Tibial artery (tissue), 4 donors: ENCODE data around the gene SYNGR3.

Experiments
- DNase-seq, 2 donors: peaks; one replicate each; pipeline ENCODE4 v3.0.0-alpha.2; 2019
- H3K27ac ChIP-seq, 2 donors: fragments of 200-600 bp; sonication (generic) in 1 of 2; 1 replicate in 1 of 2; 2 replicates in 1 of 2; pipeline ENCODE4 v1.5.1; 2018 to 2019; ENCODE audit warnings: mild to moderate bottlenecking in 1 of 2
- H3K27me3 ChIP-seq, 2 donors: fragments of 200-600 bp; sonication (generic) in 1 of 2; one replicate each; pipeline versions ENCODE4 v1.5.1 to v1.6.0; 2016 to 2019
- H3K36me3 ChIP-seq, 3 donors: fragments of 200-600 bp; sonication (generic) in 2 of 3; one replicate each; pipeline ENCODE4 v1.5.1; 2016 to 2019; ENCODE audit warnings: mild to moderate bottlenecking in 2 of 3
- H3K4me1 ChIP-seq, 4 donors: fragments of 200-600 bp; sonication (generic) in 2 of 4; 1 replicate in 3 of 4; 2 replicates in 1 of 4; pipeline ENCODE4 v1.5.1; 2016 to 2019
- H3K4me3 ChIP-seq, 2 donors: fragments of 200-600 bp; sonication (generic) in 1 of 2; 1 replicate in 1 of 2; 2 replicates in 1 of 2; pipeline ENCODE4 v1.5.1; 2018 to 2019; ENCODE audit warnings: mild to moderate bottlenecking in 2 of 2
- H3K9me3 ChIP-seq, 3 donors: fragments of 200-600 bp; sonication (generic) in 1 of 3; one replicate each; pipeline ENCODE4 v1.5.1; 2016 to 2019
- CTCF ChIP-seq, 2 experiments: fragments of 200-600 bp in 1 of 2; fragments of 450-650 bp in 1 of 2; IDR thresholded peaks; one replicate each; pipeline ENCODE4 v1.5.1; 2017 to 2019; ENCODE audit warnings: antibody characterized with exemption in 2 of 2, mild to moderate bottlenecking in 1 of 2, moderate library complexity in 1 of 2
- intact Hi-C: fragments of 100-400 bp; cut with DNase I; formaldehyde crosslinking; loops from one replicate; pipeline ENCODE4 v1.15.0; 2023; ENCODE audit warnings: low total_unique reads

SYNGR3 gene

GRCh38 chr16:1974157-1975070, 15.4 kb upstream of the SYNGR3 start:
- Histone ChIP-seq H3K4me1 (peaks cover 0 to 41% (median 26%) of the 10 kb centered on the region in 4 donors), H3K27me3 (peaks cover 0 to 60% of the 10 kb centered on the region in 2 donors), H3K9me3 (no peaks in the 10 kb centered on the region), H3K27ac (no peak overlapping the region), H3K4me3 (no peak overlapping the region), H3K36me3 (peaks cover 50 to 55% (median 52%) of the 10 kb centered on the region in 3 donors)
- TF ChIP-seq CTCF (IDR thresholded peaks at IDR 0.05) = no peak
- intact Hi-C loops = loop anchor here (5.0 kb wide), 1 partner anchor 362 kb away; the partner anchor contains the start of genes CRAMP1 and IFT140
- DNase-seq = no peak

- TF ChIP-seq CTCF (IDR thresholded peaks at IDR 0.05) = no peak
- Histone ChIP-seq H3K27ac (no peak overlapping the region), H3K4me3 (no peak overlapping the region), H3K9me3 (no peaks in the 10 kb centered on the region), H3K36me3 (peaks cover 50 to 55% (median 52%) of the 10 kb centered on the region in 3 donors), H3K4me1 (peaks cover 0 to 49% (median 31%) of the 10 kb centered on the region in 4 donors), H3K27me3 (peaks cover 0 to 72% of the 10 kb centered on the region in 2 donors)
- DNase-seq = no peak
- intact Hi-C loops = no loop called here
Measured at GRCh38 chr16:1975432-1976215, 14.1 kb upstream of the SYNGR3 start.

- Histone ChIP-seq H3K36me3 (peaks cover 50 to 55% (median 52%) of the 10 kb centered on the region in 3 donors), H3K4me3 (no peak overlapping the region), H3K27me3 (peaks cover 0 to 78% of the 10 kb centered on the region in 2 donors), H3K9me3 (no peaks in the 10 kb centered on the region), H3K27ac (no peak overlapping the region), H3K4me1 (peaks cover 0 to 49% (median 29%) of the 10 kb centered on the region in 4 donors)
- no peak for DNase-seq
- no peak for TF ChIP-seq CTCF (IDR thresholded peaks at IDR 0.05)
- intact Hi-C loops = no loop called here
Measured at GRCh38 chr16:1976216-1976520, 13.6 kb upstream of the SYNGR3 start.

DNA sequence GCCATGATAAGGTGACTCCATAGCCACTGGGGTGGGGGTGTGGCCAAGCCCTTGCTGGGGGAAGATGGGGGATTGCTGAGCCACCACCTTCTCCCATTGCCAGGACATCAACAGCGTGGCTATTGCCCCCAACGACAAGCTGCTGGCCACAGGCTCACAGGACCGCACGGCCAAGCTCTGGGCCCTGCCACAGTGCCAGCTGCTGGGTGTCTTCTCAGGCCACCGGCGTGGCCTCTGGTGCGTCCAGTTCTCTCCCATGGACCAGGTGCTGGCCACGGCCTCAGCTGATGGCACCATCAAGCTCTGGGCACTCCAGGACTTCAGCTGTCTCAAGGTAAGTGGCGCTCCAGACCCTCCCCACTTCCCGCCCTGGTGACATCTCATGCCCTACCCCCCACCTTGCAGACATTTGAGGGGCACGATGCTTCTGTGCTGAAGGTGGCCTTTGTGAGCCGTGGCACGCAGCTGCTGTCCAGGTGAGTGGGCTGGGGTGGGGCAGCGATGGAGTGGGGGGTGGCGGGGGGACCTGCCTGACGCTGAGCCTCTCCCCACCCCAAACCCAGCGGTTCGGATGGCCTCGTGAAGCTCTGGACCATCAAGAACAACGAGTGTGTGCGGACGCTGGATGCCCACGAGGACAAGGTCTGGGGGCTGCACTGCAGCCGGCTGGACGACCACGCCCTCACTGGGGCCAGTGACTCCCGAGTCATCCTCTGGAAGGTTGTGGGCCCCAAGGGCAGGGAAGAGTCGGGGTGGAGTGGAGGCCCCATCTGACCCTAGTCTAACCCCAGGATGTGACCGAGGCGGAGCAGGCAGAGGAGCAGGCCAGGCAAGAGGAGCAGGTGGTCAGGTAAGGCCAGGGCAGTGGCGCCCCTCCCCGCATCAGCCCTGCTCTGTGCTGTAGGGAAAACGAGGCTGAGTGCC, 12.6 kb upstream of the SYNGR3 start:
- peaks cover 0 to 85% of the 10 kb centered on the region in 2 donors for H3K27me3 ChIP-seq
- peaks cover 0 to 47% (median 27%) of the 10 kb centered on the region in 4 donors for H3K4me1 ChIP-seq
- no peaks in the 10 kb centered on the region for H3K9me3 ChIP-seq
- peaks cover 50 to 55% (median 52%) of the 10 kb centered on the region in 3 donors for H3K36me3 ChIP-seq
- no peak overlapping the region for H3K27ac ChIP-seq
- intact Hi-C loops = no loop called here
- no peak for DNase-seq
- TF ChIP-seq CTCF (IDR thresholded peaks at IDR 0.05) = no peak
- no peak overlapping the region for H3K4me3 ChIP-seq

GRCh38 chr16:1977875-1978268, 11.9 kb upstream of the SYNGR3 start:
- no peak for TF ChIP-seq CTCF (IDR thresholded peaks at IDR 0.05)
- Histone ChIP-seq H3K9me3 (no peaks in the 10 kb centered on the region), H3K4me3 (no peak overlapping the region), H3K27ac (no peak overlapping the region), H3K4me1 (peaks cover 0 to 40% (median 20%) of the 10 kb centered on the region in 4 donors), H3K27me3 (peaks cover 0 to 85% of the 10 kb centered on the region in 2 donors), H3K36me3 (peaks cover 50 to 55% (median 52%) of the 10 kb centered on the region in 3 donors)
- DNase-seq = no peak
- intact Hi-C loops = no loop called here
